Measurements from ENCODE around the gene WDR3.

Gene WDR3

DNA sequence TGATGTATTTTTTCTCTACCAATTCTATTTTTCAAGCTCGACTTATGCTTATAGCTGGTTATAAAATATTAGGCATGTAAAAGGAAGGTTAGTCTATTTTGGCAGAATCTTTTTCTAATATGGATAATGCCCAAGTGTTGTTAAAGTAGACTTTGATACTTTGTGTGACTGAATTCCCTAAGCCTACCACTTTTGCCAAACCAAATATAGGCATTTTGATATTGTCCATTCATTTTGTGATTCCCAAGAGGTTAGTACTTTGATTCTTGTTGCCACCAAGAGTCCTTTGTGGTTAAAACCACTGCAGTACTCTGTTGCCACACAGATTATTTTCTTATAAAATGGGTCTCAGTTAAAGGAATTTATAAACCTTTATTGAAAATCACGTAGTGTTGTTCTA is 4.2 kb downstream of the WDR3 start:
- peaks cover 10% of the 10 kb centered on the region; the same call in 1 of the 2 replicates for H3K79me2 ChIP-seq (ENCODE audit: insufficient read depth, low read depth)
- no peaks in the 10 kb centered on the region for H4K20me1 ChIP-seq (ENCODE audit: insufficient read depth)
- H3K27me3 ChIP-seq (ENCODE audit: insufficient read depth, low read depth): no peaks in the 10 kb centered on the region
- no peak overlapping the region for H3K9ac ChIP-seq
- TF ChIP-seq, protein P1, sequence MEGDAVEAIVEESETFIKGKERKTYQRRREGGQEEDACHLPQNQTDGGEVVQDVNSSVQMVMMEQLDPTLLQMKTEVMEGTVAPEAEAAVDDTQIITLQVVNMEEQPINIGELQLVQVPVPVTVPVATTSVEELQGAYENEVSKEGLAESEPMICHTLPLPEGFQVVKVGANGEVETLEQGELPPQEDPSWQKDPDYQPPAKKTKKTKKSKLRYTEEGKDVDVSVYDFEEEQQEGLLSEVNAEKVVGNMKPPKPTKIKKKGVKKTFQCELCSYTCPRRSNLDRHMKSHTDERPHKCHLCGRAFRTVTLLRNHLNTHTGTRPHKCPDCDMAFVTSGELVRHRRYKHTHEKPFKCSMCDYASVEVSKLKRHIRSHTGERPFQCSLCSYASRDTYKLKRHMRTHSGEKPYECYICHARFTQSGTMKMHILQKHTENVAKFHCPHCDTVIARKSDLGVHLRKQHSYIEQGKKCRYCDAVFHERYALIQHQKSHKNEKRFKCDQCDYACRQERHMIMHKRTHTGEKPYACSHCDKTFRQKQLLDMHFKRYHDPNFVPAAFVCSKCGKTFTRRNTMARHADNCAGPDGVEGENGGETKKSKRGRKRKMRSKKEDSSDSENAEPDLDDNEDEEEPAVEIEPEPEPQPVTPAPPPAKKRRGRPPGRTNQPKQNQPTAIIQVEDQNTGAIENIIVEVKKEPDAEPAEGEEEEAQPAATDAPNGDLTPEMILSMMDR (conservative IDR thresholded peaks at IDR 0.05; ENCODE audit: low read depth, low read length): no peak
- no peak overlapping the region for H3K4me2 ChIP-seq
- H2AFZ ChIP-seq (ENCODE audit: low read depth): no peak overlapping the region
- no peaks in the 10 kb centered on the region for H3K36me3 ChIP-seq (ENCODE audit: insufficient read depth)
- no peak overlapping the region for H3K27ac ChIP-seq
- peaks cover 3% of the 10 kb centered on the region for H3K4me1 ChIP-seq (ENCODE audit: low read depth, poor library complexity, severe bottlenecking)
- no peak overlapping the region for H3K4me3 ChIP-seq (IDR thresholded peaks at IDR 0.05; ENCODE audit: insufficient read depth, low read depth, low read length)

DNA sequence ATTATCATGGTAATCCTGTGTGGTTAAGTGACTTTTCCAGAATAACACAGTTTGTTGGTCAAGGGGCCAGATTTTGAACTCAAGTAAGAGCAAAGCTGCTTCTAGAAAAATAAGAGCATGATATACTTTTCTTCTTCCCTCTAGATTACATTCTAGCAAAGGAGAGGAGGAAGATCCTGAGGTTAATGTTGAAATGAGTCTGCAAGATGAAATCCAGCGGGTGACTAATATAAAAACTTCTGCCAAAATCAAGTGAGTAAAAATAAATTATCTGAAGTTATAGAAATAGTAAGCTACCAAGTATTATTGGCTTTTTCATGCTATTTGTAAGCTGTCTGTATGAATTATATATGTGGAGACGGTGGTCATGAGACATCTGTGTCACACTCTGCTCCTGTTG is 12.8 kb downstream of the WDR3 start:
- no peak overlapping the region for H2AFZ ChIP-seq (ENCODE audit: low read depth)
- H3K4me3 ChIP-seq (IDR thresholded peaks at IDR 0.05; ENCODE audit: insufficient read depth, low read depth, low read length): no peak overlapping the region
- H3K36me3 ChIP-seq (ENCODE audit: insufficient read depth): no peaks in the 10 kb centered on the region
- no peak overlapping the region for H3K27ac ChIP-seq
- no peak overlapping the region for H3K4me2 ChIP-seq
- H3K9ac ChIP-seq: no peak overlapping the region
- H3K4me1 ChIP-seq (ENCODE audit: low read depth, poor library complexity, severe bottlenecking): no peaks in the 10 kb centered on the region
- no peaks in the 10 kb centered on the region for H3K79me2 ChIP-seq (ENCODE audit: insufficient read depth, low read depth)
- no peaks in the 10 kb centered on the region for H3K27me3 ChIP-seq (ENCODE audit: insufficient read depth, low read depth)
- TF ChIP-seq, protein P1 (conservative IDR thresholded peaks at IDR 0.05; ENCODE audit: low read depth, low read length): no peak
- no peaks in the 10 kb centered on the region for H4K20me1 ChIP-seq (ENCODE audit: insufficient read depth)

DNA sequence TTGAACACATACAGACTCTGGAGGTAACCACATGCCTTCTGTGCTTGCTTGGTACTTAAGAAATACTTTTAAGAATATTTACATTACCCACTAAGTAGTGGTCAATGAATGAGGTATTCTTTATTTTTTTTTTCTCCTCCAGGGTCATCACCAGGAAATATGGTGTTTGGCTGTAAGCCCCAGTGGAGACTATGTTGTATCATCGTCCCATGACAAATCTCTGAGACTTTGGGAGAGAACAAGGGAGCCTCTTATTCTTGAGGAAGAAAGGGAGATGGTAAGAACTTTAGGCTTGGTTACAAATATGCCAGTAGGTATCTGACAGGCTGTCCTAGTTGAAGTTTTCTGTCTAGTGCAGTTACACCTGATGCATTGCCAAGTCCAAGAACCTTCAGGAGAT is 22.8 kb downstream of the WDR3 start:
- Histone ChIP-seq H3K79me2 (ENCODE audit: insufficient read depth, low read depth) (no peaks in the 10 kb centered on the region), H3K4me1 (ENCODE audit: low read depth, poor library complexity, severe bottlenecking) (no peaks in the 10 kb centered on the region), H3K36me3 (ENCODE audit: insufficient read depth) (no peaks in the 10 kb centered on the region), H2AFZ (ENCODE audit: low read depth) (no peak overlapping the region), H3K4me3 (IDR thresholded peaks at IDR 0.05; ENCODE audit: insufficient read depth, low read depth, low read length) (no peak overlapping the region), H3K9ac (no peak overlapping the region), H3K27me3 (ENCODE audit: insufficient read depth, low read depth) (no peaks in the 10 kb centered on the region), H4K20me1 (ENCODE audit: insufficient read depth) (no peaks in the 10 kb centered on the region), H3K27ac (no peak overlapping the region), H3K4me2 (no peak overlapping the region)
- TF ChIP-seq, protein P1 (conservative IDR thresholded peaks at IDR 0.05; ENCODE audit: low read depth, low read length): no peak

DNA sequence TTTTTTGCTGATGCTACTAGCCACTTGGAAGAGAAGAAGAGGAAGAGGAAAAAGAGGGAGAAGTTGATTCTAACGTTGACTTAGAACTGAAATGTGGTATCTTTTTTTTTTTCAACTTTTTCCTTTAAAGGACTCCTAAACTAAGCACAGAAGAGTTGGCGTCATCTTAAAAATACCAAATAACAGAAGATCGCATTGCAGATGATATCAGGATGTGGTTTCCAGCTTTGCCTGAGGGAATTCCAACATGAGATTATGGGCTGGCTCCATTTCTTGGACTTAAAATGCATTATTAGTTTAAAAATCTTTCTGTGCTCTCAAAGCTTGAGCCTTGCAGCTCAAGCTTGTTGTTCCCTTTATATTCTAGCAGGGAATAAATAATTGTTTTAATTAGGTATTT is 29.8 kb downstream of the WDR3 start:
- no peaks in the 10 kb centered on the region for H3K79me2 ChIP-seq (ENCODE audit: insufficient read depth, low read depth)
- H3K4me1 ChIP-seq (ENCODE audit: low read depth, poor library complexity, severe bottlenecking): no peaks in the 10 kb centered on the region
- H4K20me1 ChIP-seq (ENCODE audit: insufficient read depth): no peaks in the 10 kb centered on the region
- H3K4me2 ChIP-seq: no peak overlapping the region
- H3K4me3 ChIP-seq (IDR thresholded peaks at IDR 0.05; ENCODE audit: insufficient read depth, low read depth, low read length): no peak overlapping the region
- TF ChIP-seq, protein P1 (conservative IDR thresholded peaks at IDR 0.05; ENCODE audit: low read depth, low read length): no peak
- no peaks in the 10 kb centered on the region for H3K27me3 ChIP-seq (ENCODE audit: insufficient read depth, low read depth)
- H3K27ac ChIP-seq: no peak overlapping the region
- H3K9ac ChIP-seq: no peak overlapping the region
- H2AFZ ChIP-seq (ENCODE audit: low read depth): no peak overlapping the region
- H3K36me3 ChIP-seq (ENCODE audit: insufficient read depth): no peaks in the 10 kb centered on the region
